ENCODE data around the gene FER. TPM values are rescaled to one million over a fixed set of nuclear protein-coding genes. Genes with fewer than 3 reads are reported as not detected.

Gene FER
- total and polyA plus RNA-seq, 8 donors: 1.4 to 15.3 (median 6.2) TPM

DNA sequence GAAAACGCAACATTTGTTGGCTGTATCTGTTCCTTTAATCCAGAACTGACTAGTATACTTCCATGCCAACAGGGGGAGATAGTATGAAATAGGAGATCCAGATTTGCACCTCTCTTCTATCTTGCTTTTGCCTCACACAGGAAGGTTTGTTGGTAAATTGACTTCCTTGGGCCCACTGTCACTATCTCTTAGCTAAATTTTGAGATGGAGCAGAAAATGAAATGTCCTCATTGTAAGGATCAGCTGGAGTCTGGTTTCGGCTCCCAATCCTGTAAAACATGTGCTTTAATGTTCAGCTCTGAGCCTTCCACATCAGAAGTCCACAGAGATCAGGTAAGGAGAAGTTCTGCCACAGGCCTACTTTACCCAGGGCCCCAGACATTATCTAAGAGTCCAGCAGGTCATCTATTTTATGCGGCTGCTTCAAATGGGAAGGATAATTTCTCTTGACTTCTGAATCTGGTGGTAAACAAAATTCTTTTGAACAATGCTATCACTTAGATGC, 176.8 kb downstream of the FER start:
- no peaks in the 10 kb centered on the region for H3K4me1 ChIP-seq
- no peaks in the 10 kb centered on the region for H3K36me3 ChIP-seq
- 95 to 96% methylated on average over 3 of the region's 3 CpGs for WGBS, 2 donors
- TF ChIP-seq, protein P1, sequence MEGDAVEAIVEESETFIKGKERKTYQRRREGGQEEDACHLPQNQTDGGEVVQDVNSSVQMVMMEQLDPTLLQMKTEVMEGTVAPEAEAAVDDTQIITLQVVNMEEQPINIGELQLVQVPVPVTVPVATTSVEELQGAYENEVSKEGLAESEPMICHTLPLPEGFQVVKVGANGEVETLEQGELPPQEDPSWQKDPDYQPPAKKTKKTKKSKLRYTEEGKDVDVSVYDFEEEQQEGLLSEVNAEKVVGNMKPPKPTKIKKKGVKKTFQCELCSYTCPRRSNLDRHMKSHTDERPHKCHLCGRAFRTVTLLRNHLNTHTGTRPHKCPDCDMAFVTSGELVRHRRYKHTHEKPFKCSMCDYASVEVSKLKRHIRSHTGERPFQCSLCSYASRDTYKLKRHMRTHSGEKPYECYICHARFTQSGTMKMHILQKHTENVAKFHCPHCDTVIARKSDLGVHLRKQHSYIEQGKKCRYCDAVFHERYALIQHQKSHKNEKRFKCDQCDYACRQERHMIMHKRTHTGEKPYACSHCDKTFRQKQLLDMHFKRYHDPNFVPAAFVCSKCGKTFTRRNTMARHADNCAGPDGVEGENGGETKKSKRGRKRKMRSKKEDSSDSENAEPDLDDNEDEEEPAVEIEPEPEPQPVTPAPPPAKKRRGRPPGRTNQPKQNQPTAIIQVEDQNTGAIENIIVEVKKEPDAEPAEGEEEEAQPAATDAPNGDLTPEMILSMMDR (IDR thresholded peaks at IDR 0.05): no peak
- ATAC-seq: no peak
- DNase-seq: no peak
- H3K9me3 ChIP-seq: peaks cover 0 to 3% (median 0%) of the 10 kb centered on the region in 4 donors
- intact Hi-C loops (cut with DNase I): no loop called here
- no peaks in the 10 kb centered on the region for H3K27me3 ChIP-seq
- no peak overlapping the region for H3K4me3 ChIP-seq
- FAIRE-seq: no peak
- no peak overlapping the region for H3K27ac ChIP-seq

GRCh38 chr5:108925073-108925472, 177.4 kb downstream of the FER start:
- Histone ChIP-seq H3K27me3 (no peaks in the 10 kb centered on the region), H3K27ac (no peak overlapping the region), H3K4me1 (no peaks in the 10 kb centered on the region), H3K36me3 (no peaks in the 10 kb centered on the region), H3K9me3 (peaks cover 0 to 3% (median 0%) of the 10 kb centered on the region in 4 donors), H3K4me3 (no peak overlapping the region)
- TF ChIP-seq, protein P1 (IDR thresholded peaks at IDR 0.05): no peak
- intact Hi-C loops (cut with DNase I): no loop called here
- no peak for ATAC-seq
- DNase-seq: no peak
- peak; percentile 65 for FAIRE-seq

DNA sequence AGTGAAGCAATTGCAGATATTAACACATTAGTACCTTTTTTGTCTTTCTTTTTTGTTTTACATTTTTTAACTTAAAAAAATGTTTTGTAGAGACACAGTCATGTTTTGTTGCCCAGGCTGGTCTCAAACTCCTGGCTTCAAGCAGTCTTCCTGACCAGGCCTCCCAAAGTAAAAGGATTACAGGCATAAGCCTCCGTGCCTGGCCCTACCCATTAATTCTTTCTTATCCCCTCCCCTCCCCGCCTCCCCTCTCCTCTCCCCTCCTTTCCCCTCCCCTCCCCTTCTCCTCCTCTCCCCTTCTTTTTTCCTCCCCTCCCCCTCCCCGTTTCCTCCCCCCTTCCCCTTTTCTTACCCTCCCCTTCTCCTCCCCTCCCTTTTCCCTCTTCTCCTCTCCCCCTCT, 182.4 kb downstream of the FER start:
- H3K4me3 ChIP-seq: no peak overlapping the region
- 80 to 93% methylated on average over 3 of the region's 3 CpGs for WGBS, 2 donors
- peaks cover 0 to 5% (median 0%) of the 10 kb centered on the region in 3 donors for H3K4me1 ChIP-seq
- peaks cover 0 to 3% (median 0%) of the 10 kb centered on the region in 4 donors for H3K9me3 ChIP-seq
- DNase-seq (no peak), ATAC-seq (no peak), FAIRE-seq (no peak)
- H3K27ac ChIP-seq: no peak overlapping the region
- H3K36me3 ChIP-seq: peaks cover 0 to 5% (median 0%) of the 10 kb centered on the region in 3 donors
- TF ChIP-seq, protein P1 (IDR thresholded peaks at IDR 0.05): no peak
- intact Hi-C loops (cut with DNase I): no loop called here
- H3K27me3 ChIP-seq: no peaks in the 10 kb centered on the region

GRCh38 chr5:108935611-108936010, 187.9 kb downstream of the FER start:
- H3K9me3 ChIP-seq: no peaks in the 10 kb centered on the region
- intact Hi-C loops (cut with DNase I): no loop called here
- no peaks in the 10 kb centered on the region for H3K27me3 ChIP-seq
- peaks cover 0 to 5% (median 0%) of the 10 kb centered on the region in 3 donors for H3K36me3 ChIP-seq
- no peak for DNase-seq
- H3K4me1 ChIP-seq: peaks cover 0 to 5% (median 0%) of the 10 kb centered on the region in 3 donors
- TF ChIP-seq, protein P1 (IDR thresholded peaks at IDR 0.05): no peak
- WGBS, 2 donors: 82 to 89% methylated on average over 2 of the region's 2 CpGs
- H3K27ac ChIP-seq: no peak overlapping the region
- H3K4me3 ChIP-seq: no peak overlapping the region
- no peak for ATAC-seq
- no peak for FAIRE-seq

DNA sequence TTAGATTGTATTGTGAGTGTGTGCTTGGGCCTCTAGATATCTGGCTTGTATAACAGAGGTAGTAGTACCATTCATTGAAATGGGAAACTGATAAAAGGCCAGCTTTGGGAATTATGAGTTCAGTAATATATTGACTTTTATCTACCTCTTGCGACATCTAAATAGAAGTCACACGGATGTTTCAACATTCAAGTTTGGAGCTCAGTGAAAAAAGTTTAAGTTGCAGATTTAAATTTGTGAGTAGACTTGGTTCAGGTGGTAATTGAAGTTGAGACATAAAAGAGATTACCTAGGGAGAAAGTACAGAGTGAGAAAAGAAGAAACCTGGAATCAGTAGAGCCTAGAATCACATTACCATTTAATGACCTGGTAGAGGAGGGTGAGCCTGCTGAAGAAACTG, 189.5 kb downstream of the FER start:
- no peak for FAIRE-seq
- ATAC-seq: no peak
- intact Hi-C loops (cut with DNase I): no loop called here

More for the DNA sequence above, 189.5 kb downstream of the FER start:
- TF ChIP-seq, protein P1 (IDR thresholded peaks at IDR 0.05): no peak
- no peaks in the 10 kb centered on the region for H3K36me3 ChIP-seq
- no peak for DNase-seq
- H3K27ac ChIP-seq: no peak overlapping the region
- no peaks in the 10 kb centered on the region for H3K9me3 ChIP-seq
- peaks cover 0 to 5% (median 0%) of the 10 kb centered on the region in 3 donors for H3K4me1 ChIP-seq
- H3K4me3 ChIP-seq: no peak overlapping the region
- WGBS, 2 donors: 80 to 92% methylated on average over 2 of the region's 2 CpGs
- no peaks in the 10 kb centered on the region for H3K27me3 ChIP-seq

Measured in pancreas (tissue), 10 donors.